ENCODE data around the gene CAMK2D. TPM values are rescaled to one million over a fixed set of nuclear protein-coding genes. Genes with fewer than 3 reads are reported as not detected.

The CAMK2D gene
- total RNA-seq, 1 donor from 2014 or later, result 57.6 TPM

- no peak overlapping the region for H3K27ac Mint-ChIP-seq
- H3K4me1 Mint-ChIP-seq (ENCODE audit: unreplicated experiment), result no peaks in the 10 kb centered on the region
- H3K27me3 Mint-ChIP-seq, result no peaks in the 10 kb centered on the region
- no peak overlapping the region for H3K4me3 Mint-ChIP-seq
- DNase-seq (ENCODE audit: extremely low spot score, unreplicated experiment), result no peak
- TF ChIP-seq CTCF (conservative IDR thresholded peaks at IDR 0.05), result no peak
- H3K9me3 Mint-ChIP-seq, result peaks cover 4% of the 10 kb centered on the region
- H3K36me3 Mint-ChIP-seq, result peaks cover 3% of the 10 kb centered on the region
These were observed 28.9 kb upstream of the CAMK2D start for GRCh38 chr4:113790478-113790877.

GRCh38 chr4:113788888-113789287 lies 27.4 kb upstream of the CAMK2D start:
- Mint-ChIP-seq H3K27ac (no peak overlapping the region), H3K4me1 (ENCODE audit: unreplicated experiment) (no peaks in the 10 kb centered on the region), H3K36me3 (no peaks in the 10 kb centered on the region), H3K9me3 (peaks cover 4% of the 10 kb centered on the region), H3K4me3 (no peak overlapping the region), H3K27me3 (no peaks in the 10 kb centered on the region)
- TF ChIP-seq CTCF (conservative IDR thresholded peaks at IDR 0.05), result no peak
- no peak for DNase-seq (ENCODE audit: extremely low spot score, unreplicated experiment)

- no peak overlapping the region for H3K4me3 Mint-ChIP-seq
- no peaks in the 10 kb centered on the region for H3K36me3 Mint-ChIP-seq
- DNase-seq (ENCODE audit: extremely low spot score, unreplicated experiment), result no peak
- no peaks in the 10 kb centered on the region for H3K4me1 Mint-ChIP-seq (ENCODE audit: unreplicated experiment)
- H3K9me3 Mint-ChIP-seq, result peaks cover 5% of the 10 kb centered on the region
- no peaks in the 10 kb centered on the region for H3K27me3 Mint-ChIP-seq
- H3K27ac Mint-ChIP-seq, result no peak overlapping the region
- TF ChIP-seq CTCF (conservative IDR thresholded peaks at IDR 0.05), result no peak
These were observed 24.2 kb upstream of the CAMK2D start for GRCh38 chr4:113785781-113786180.

GRCh38 chr4:113784497-113785250 lies 23.1 kb upstream of the CAMK2D start:
- Mint-ChIP-seq H3K9me3 (peaks cover 5% of the 10 kb centered on the region), H3K27ac (no peak overlapping the region), H3K4me1 (ENCODE audit: unreplicated experiment) (no peaks in the 10 kb centered on the region), H3K4me3 (no peak overlapping the region), H3K36me3 (no peaks in the 10 kb centered on the region), H3K27me3 (no peaks in the 10 kb centered on the region)
- no peak for DNase-seq (ENCODE audit: extremely low spot score, unreplicated experiment)
- TF ChIP-seq CTCF (conservative IDR thresholded peaks at IDR 0.05), result no peak

GRCh38 chr4:113783701-113784100 lies 22.2 kb upstream of the CAMK2D start:
- Mint-ChIP-seq H3K36me3 (no peaks in the 10 kb centered on the region), H3K4me1 (ENCODE audit: unreplicated experiment) (no peaks in the 10 kb centered on the region), H3K9me3 (peaks cover 5% of the 10 kb centered on the region), H3K27me3 (no peaks in the 10 kb centered on the region), H3K4me3 (no peak overlapping the region), H3K27ac (no peak overlapping the region)
- no peak for TF ChIP-seq CTCF (conservative IDR thresholded peaks at IDR 0.05)
- DNase-seq (ENCODE audit: extremely low spot score, unreplicated experiment), result no peak
